ENCODE data around the gene CHRND.

The CHRND gene

DNA sequence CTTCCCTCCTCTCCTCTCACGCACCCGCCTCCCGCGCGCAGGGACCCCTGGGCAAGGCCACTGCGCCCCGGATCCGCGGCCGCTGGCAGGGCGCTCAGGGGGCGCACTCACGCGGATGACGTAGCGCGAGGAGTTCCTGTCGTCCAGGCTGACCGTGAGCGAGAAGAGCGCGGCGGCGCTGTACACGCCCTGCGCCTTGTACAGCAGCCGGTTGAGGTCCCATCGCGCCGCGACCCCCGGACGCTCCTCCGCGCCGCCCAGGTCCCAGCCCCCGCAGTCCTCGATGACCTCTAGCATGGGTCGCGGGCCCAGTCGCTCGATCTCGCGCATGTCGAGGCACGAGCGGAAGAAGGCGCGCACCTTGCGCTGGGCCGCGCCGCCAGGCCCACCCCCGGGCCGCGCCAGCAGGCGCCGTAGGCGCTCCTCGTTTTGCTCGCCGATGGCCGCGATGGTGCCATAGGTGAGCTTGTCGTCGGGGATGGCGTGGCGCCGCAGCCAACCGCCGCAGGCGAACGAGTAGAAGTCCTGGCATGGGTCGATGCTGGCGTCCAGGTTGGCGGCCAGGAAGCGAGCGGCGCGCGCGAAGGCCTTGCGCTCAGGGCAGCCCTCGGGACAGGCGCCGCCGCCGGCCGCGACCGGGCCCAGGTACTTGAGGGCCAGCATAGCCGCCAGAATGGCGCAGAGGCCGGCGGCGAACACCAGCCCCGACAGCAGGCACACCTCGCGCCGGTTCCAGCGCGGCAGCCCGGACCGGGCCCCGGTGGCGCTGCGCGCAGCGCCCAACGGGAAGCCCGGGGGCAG is 40.0 kb upstream of the CHRND start:
- no peak overlapping the region for H3K27ac ChIP-seq
- TF ChIP-seq, protein P1, sequence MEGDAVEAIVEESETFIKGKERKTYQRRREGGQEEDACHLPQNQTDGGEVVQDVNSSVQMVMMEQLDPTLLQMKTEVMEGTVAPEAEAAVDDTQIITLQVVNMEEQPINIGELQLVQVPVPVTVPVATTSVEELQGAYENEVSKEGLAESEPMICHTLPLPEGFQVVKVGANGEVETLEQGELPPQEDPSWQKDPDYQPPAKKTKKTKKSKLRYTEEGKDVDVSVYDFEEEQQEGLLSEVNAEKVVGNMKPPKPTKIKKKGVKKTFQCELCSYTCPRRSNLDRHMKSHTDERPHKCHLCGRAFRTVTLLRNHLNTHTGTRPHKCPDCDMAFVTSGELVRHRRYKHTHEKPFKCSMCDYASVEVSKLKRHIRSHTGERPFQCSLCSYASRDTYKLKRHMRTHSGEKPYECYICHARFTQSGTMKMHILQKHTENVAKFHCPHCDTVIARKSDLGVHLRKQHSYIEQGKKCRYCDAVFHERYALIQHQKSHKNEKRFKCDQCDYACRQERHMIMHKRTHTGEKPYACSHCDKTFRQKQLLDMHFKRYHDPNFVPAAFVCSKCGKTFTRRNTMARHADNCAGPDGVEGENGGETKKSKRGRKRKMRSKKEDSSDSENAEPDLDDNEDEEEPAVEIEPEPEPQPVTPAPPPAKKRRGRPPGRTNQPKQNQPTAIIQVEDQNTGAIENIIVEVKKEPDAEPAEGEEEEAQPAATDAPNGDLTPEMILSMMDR (conservative IDR thresholded peaks at IDR 0.05), result no peak

DNA sequence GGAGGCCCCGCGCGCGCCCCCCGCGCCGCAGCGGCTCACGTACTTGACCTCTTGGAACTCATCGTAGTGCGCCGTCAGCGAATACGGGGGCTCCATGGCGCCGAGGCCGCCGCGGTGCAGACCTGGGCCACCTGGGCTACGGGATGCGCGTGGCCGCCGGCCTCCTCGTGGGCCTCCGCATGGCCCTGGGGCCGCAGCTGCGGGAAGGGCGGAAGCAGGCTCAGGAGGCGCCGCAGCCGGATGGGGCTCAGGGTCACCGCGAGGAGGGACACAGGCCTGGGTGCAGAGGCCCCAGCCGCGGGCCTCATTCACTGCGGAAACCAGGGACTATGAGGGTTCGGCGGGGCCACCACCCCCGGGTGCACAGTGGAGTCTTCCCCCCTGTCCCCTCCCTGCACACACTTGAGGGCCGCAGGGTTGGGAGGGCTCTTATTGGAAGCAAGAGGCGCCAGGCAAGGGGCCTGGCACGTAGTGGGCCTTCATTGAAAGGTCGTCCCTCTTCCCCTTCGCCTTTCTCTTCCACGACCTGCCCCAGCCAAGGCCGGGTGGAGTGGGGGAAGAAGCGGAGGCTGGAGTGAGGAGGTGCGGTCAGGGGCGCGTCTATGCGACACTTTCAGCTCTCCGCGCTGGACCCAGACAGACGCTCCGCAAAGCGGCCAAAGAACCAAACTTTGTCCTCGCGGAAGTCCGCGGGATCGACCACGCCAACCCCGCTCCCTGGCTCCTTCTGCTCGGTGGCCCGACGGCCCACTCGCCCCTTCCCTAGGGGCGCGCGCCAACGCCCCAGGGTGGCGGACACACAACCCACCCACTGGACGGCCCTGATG is 39.2 kb upstream of the CHRND start:
- TF ChIP-seq, protein P1 (conservative IDR thresholded peaks at IDR 0.05), result no peak
- no peak overlapping the region for H3K27ac ChIP-seq

DNA sequence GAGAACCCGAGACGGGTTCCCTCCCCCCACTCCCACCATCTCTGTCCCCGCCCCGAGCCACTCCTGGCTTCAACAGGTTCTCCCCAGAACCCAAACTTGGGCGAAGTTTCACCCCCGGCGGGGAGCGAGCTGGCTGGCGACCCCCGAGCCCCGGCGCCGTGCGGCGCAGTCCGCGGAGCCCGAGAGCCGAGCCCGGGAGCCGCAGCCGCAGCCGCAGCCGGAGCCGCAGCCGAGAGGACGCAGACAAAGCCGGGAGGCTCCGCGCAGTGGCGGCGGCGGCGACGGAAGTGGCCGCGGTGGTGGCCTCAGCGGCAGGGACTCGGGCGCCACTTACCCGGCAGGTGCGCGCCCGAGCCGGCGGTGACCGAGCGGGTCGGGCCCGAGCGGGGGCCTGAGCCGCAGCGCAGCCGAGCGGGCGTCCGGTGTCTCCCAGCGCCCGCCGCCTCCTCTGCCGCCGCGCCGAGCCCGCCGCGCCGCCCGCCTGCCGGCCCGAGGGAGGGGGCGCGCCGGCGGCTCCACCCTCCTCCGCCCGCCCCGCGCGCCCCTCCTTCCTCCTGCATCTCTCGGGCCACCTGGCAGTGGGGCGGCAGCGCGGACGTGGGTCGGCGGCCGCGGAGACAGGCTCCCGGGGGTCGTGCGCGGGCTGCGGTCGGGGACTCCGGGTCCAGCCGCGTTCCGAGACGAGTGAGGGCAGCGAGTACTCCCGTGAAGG is 38.4 kb upstream of the CHRND start, which contains the start of gene ECEL1:
Gene ECEL1 (minus strand): TSS at position 450 of the 712 bp plus-strand sequence. CDS start 1,181 bp downstream, outside the sequence.
- H3K27ac ChIP-seq, result no peak within 1 kb of the TSS
- TF ChIP-seq, protein P1 (conservative IDR thresholded peaks at IDR 0.05), result no peak

DNA sequence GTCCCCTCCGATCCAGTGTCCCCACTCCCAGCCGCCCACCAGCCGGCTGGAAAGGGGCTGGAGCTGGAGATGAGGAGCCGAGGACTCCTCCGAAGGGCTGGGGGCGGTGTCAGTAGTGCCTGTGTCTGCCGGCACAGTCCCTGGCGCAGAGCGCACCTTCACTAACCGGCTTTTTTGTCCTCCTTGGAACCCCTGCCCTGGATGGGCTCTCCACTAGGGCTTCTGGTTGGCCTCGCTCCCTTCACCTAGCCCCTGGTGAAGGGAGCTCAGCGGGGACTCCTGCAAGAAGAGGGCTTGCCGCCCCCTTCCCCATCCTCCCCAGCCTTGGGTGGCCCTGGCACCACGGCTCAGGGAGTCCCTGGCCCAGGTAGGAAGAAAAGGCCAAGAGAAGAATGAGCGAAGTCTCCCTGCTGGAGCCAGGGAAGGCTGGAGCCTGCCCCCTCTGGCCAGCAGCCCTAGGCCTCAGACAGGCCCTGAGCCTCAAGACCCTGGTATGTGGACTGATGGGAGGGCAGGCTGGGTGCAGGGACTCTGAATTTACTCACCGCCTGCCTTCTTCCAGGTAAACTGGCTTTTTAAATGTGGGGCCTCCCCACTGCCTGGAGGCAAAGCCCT is 37.8 kb upstream of the CHRND start:
- no peak overlapping the region for H3K27ac ChIP-seq
- TF ChIP-seq, protein P1 (conservative IDR thresholded peaks at IDR 0.05), result no peak

DNA sequence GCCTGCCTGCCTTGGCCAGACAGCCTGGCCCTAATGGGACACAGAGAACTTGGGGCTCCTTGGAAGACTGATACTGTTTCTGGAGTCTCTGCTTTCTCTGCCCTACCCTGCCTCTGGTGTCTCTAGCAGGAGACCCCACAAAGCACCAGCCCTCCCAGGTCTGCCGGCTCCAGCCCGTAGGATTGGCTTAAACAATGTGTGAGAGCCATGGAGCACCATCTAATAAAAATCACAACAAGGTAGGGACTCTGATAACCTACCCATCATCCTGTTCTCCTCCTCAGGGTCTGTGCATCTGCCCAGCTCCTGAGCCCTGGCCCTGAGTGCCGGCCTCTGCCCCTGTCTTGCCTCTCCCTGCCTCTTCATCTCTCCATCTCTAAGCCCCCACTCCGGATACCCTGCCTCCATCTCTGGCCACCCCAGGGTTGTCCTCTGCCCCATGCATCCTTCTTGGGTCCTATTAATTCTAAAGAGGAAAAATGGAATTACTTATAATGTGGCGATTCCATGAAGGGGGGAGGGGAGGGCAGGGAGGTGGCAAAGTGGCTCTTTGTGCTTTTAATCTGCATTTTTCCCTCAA is 37.1 kb upstream of the CHRND start:
- no peak overlapping the region for H3K27ac ChIP-seq
- TF ChIP-seq, protein P1 (conservative IDR thresholded peaks at IDR 0.05), result no peak

DNA sequence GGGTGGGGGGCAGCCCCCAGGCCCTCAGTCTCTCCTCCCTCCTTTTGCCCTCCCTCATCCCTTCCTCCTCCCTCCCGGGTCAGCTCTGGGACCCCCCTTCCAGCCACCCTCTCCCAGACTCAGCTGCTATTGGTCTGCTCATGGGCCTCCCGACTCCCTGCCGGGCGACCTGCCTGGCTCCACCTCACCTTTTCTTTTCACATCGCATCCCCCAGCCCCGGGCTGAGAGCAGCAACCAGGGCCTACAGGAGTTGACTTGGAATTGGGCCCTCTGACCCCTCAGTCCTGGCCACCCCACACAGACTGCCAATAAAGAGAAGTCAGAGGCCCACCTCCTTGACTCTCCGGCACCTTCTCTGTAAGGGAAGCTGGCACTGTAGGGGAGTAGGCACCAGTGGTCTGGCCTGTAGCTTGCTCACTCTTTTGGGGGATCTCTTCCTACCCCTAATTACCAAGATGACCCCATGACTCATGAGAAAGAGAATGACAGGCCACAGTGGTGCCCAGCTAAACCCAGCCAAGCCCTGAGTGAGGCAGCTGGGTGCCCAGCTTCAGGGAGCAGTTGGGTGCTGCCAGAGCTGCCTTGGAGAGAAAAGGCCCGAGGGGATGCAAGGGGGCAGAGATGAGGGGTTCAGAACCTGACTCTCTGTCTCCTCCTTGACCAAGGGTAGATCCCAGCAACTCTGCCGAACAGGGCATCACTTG is 36.3 kb upstream of the CHRND start:
- TF ChIP-seq, protein P1 (conservative IDR thresholded peaks at IDR 0.05), result no peak
- H3K27ac ChIP-seq, result no peak overlapping the region
